Peyer's patch (tissue), 4 donors: ENCODE results near the gene MYPN.

Experiments
- POLR2A ChIP-seq, 2 donors: fragments of 450-650 bp; IDR thresholded peaks; one replicate each; pipeline ENCODE4 v1.5.1; 2017; ENCODE audit warnings: antibody characterized with exemption in 2 of 2, mild to moderate bottlenecking in 2 of 2, moderate library complexity in 2 of 2
- TF ChIP-seq, protein P1 (sequence below), 6 experiments: fragments of 450-650 bp in 4 of 6; fragments of 200-600 bp in 2 of 6; sonication (generic) in 1 of 6; IDR thresholded peaks; one replicate each; pipeline ENCODE4 v1.5.1; 2017 to 2019; ENCODE audit warnings: antibody characterized with exemption in 6 of 6, mild to moderate bottlenecking in 3 of 6, moderate library complexity in 1 of 6

DNA sequence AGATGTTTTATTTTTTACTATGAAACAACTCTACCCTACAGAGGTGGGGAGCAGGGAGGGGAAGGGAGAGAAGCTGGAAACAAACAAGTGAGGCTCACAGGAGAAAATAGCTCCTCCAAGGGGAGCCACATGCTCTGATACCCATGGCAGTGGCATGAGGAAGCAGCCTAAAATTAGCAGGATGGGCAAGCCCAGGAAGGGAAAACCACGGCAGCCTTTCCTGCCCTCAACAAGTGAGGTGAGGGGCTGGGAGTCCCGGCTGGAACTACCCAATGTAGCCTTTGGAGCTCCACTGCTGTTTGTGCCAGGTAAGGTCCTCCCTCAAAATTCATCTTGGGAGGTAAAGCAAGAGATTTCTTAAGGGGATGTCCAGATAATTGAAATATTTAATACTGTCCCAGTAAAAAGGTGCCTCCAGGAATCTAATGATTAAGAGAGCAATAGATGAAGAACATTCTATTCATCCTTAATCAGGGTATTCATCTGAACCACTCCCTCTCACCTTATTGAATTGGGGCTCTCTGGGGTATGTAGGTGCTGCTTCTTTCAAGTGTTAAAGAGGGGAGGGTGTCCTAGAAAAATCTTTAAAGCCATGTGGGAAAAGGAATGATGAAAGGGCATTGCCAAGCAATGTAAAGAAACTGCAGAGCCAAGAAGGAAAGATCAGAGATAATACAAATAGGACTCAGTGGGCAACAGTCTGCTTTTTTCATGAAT, 21.4 kb upstream of the MYPN start:
- TF ChIP-seq POLR2A (IDR thresholded peaks at IDR 0.05): no peak
- TF ChIP-seq, protein P1, sequence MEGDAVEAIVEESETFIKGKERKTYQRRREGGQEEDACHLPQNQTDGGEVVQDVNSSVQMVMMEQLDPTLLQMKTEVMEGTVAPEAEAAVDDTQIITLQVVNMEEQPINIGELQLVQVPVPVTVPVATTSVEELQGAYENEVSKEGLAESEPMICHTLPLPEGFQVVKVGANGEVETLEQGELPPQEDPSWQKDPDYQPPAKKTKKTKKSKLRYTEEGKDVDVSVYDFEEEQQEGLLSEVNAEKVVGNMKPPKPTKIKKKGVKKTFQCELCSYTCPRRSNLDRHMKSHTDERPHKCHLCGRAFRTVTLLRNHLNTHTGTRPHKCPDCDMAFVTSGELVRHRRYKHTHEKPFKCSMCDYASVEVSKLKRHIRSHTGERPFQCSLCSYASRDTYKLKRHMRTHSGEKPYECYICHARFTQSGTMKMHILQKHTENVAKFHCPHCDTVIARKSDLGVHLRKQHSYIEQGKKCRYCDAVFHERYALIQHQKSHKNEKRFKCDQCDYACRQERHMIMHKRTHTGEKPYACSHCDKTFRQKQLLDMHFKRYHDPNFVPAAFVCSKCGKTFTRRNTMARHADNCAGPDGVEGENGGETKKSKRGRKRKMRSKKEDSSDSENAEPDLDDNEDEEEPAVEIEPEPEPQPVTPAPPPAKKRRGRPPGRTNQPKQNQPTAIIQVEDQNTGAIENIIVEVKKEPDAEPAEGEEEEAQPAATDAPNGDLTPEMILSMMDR (IDR thresholded peaks at IDR 0.05): no peak
